ENCODE data around the gene NFAM1.

NFAM1 gene

GRCh38 chr22:42432020-42432596 is at the start of gene NFAM1:
TSS of gene NFAM1 (minus strand) at chr22:42432403. CDS start at chr22:42432357, 46 bp downstream.
- no peak for DNase-seq (ENCODE audit: low read depth in 2 of 2)

GRCh38 chr22:42475122-42475521 is 42.9 kb upstream of the NFAM1 start:
- DNase-seq (ENCODE audit: low read depth in 2 of 2), result no peak

- DNase-seq (ENCODE audit: low read depth in 2 of 2), result no peak
These were observed 41.4 kb upstream of the NFAM1 start for GRCh38 chr22:42473484-42474193.

- DNase-seq (ENCODE audit: low read depth in 2 of 2), result no peak
These were observed 40.5 kb upstream of the NFAM1 start for GRCh38 chr22:42472671-42473070.

- DNase-seq (ENCODE audit: low read depth in 2 of 2), result no peak
These were observed 39.2 kb upstream of the NFAM1 start for GRCh38 chr22:42471441-42471840.

- no peak for DNase-seq (ENCODE audit: low read depth in 2 of 2)
These were observed 38.3 kb upstream of the NFAM1 start for GRCh38 chr22:42470366-42471082.

- DNase-seq (ENCODE audit: low read depth in 2 of 2), result no peak
These were observed 36.6 kb upstream of the NFAM1 start for GRCh38 chr22:42468841-42469240.

GRCh38 chr22:42462016-42462415 is 29.8 kb upstream of the NFAM1 start:
- DNase-seq (ENCODE audit: low read depth in 2 of 2), result no peak

GRCh38 chr22:42461511-42461910 is 29.3 kb upstream of the NFAM1 start:
- no peak for DNase-seq (ENCODE audit: low read depth in 2 of 2)

- DNase-seq (ENCODE audit: low read depth in 2 of 2), result no peak
These were observed 27.3 kb upstream of the NFAM1 start for GRCh38 chr22:42459287-42460063.

- no peak for DNase-seq (ENCODE audit: low read depth in 2 of 2)
These were observed 20.7 kb upstream of the NFAM1 start for GRCh38 chr22:42452916-42453315.

GRCh38 chr22:42452456-42452855 is 20.3 kb upstream of the NFAM1 start:
- DNase-seq (ENCODE audit: low read depth in 2 of 2), result no peak

- DNase-seq (ENCODE audit: low read depth in 2 of 2), result no peak
These were observed 19.4 kb upstream of the NFAM1 start for GRCh38 chr22:42451499-42452145.

GRCh38 chr22:42450862-42451261 is 18.7 kb upstream of the NFAM1 start:
- no peak for DNase-seq (ENCODE audit: low read depth in 2 of 2)

- no peak for DNase-seq (ENCODE audit: low read depth in 2 of 2)
These were observed 13.9 kb upstream of the NFAM1 start for GRCh38 chr22:42446151-42446550.

- DNase-seq (ENCODE audit: low read depth in 2 of 2), result peak; percentile 53 to 58
These were observed 12.1 kb upstream of the NFAM1 start for GRCh38 chr22:42444077-42444904.

GRCh38 chr22:42443240-42444076 is 11.3 kb upstream of the NFAM1 start:
- no peak for DNase-seq (ENCODE audit: low read depth in 2 of 2)

- no peak for DNase-seq (ENCODE audit: low read depth in 2 of 2)
These were observed 10.5 kb upstream of the NFAM1 start for GRCh38 chr22:42442748-42443147.

GRCh38 chr22:42440728-42441127 is 8.5 kb upstream of the NFAM1 start:
- DNase-seq (ENCODE audit: low read depth in 2 of 2), result no peak
